Breast epithelium (tissue), 4 donors: ENCODE results near the gene CCSER1. TPM values are rescaled to one million over a fixed set of nuclear protein-coding genes. Genes with fewer than 3 reads are reported as not detected.
"Not testable (repeated sequence)": the region's sequence is repeated elsewhere in the genome, so short reads cannot be mapped to it uniquely, and the experiment has no call there.

ENCODE experiments used
- DNase-seq, 2 donors: peaks; one replicate each; pipeline ENCODE4 v3.0.0-alpha.2; 2019; ENCODE audit warnings: low spot score in 2 of 2
- H3K27ac ChIP-seq, 2 donors: fragments of 200-600 bp; sonication (generic) in 1 of 2; one replicate each; pipeline ENCODE4 v1.5.1; 2016 to 2019; ENCODE audit warnings: mild to moderate bottlenecking in 1 of 2
- H3K27me3 ChIP-seq, 2 donors: fragments of 200-600 bp; sonication (generic) in 1 of 2; one replicate each; pipeline versions ENCODE4 v1.5.1 to v1.6.0; 2017 to 2019; ENCODE audit warnings: control low read depth in 1 of 2, mild to moderate bottlenecking in 1 of 2
- H3K36me3 ChIP-seq: fragments of 200-600 bp; one replicate; pipeline ENCODE4 v1.5.1; 2019
- H3K4me1 ChIP-seq, 2 donors: fragments of 200-600 bp; sonication (generic); one replicate each; pipeline ENCODE4 v1.5.1; 2016 to 2019; ENCODE audit warnings: control low read depth in 1 of 2
- H3K4me3 ChIP-seq, 3 donors: fragments of 200-600 bp; sonication (generic); 1 replicate in 2 of 3; 2 replicates in 1 of 3; pipeline ENCODE4 v1.5.1; 2016 to 2019; ENCODE audit warnings: mild to moderate bottlenecking in 3 of 3, moderate library complexity in 2 of 3
- H3K9me3 ChIP-seq, 2 donors: fragments of 200-600 bp; sonication (generic) in 1 of 2; one replicate each; pipeline ENCODE4 v1.5.1; 2016 to 2019; ENCODE audit warnings: control low read depth in 1 of 2
- POLR2A ChIP-seq: fragments of 450-650 bp; IDR thresholded peaks from one replicate; pipeline ENCODE4 v1.6.1; 2016; ENCODE audit warnings: antibody characterized with exemption, mild to moderate bottlenecking, moderate library complexity
- POLR2AphosphoS5 ChIP-seq, 3 donors: sonication (generic); formaldehyde crosslinking; IDR thresholded peaks; one replicate each; pipeline ENCODE4 v1.6.1; 2017; ENCODE audit warnings: antibody characterized with exemption in 3 of 3
- intact Hi-C: fragments of 100-400 bp; cut with DNase I; formaldehyde crosslinking; loops from one replicate; pipeline ENCODE4 v1.15.1; 2023; ENCODE audit warnings: low total_unique reads
- total RNA-seq, 3 donors: library from RNA; depleted of rRNA; stranded (reverse); fragments of >200 nt; gene quantifications; one replicate each; pipeline ENCODE4 v1.1.0, GENCODE V29; 2016
- TF ChIP-seq, protein P1 (sequence below), 3 donors: fragments of 450-650 bp; IDR thresholded peaks; one replicate each; pipeline ENCODE4 v1.5.1; 2016 to 2017; ENCODE audit warnings: antibody characterized with exemption in 3 of 3, mild to moderate bottlenecking in 3 of 3, moderate library complexity in 3 of 3

The CCSER1 gene
- total RNA-seq, 3 donors from 2014 or later: 6.4 to 73.3 (median 55.7) TPM

GRCh38 chr4:91325495-91325894, 1198.3 kb downstream of the CCSER1 start:
- DNase-seq: no peak
- Histone ChIP-seq H3K4me3 (no peak overlapping the region), H3K36me3 (no peaks in the 10 kb centered on the region), H3K4me1 (no peaks in the 10 kb centered on the region), H3K27me3 (no peaks in the 10 kb centered on the region), H3K27ac (no peak overlapping the region), H3K9me3 (peaks cover 13 to 22% of the 10 kb centered on the region in 2 donors)
- TF ChIP-seq, protein P1, sequence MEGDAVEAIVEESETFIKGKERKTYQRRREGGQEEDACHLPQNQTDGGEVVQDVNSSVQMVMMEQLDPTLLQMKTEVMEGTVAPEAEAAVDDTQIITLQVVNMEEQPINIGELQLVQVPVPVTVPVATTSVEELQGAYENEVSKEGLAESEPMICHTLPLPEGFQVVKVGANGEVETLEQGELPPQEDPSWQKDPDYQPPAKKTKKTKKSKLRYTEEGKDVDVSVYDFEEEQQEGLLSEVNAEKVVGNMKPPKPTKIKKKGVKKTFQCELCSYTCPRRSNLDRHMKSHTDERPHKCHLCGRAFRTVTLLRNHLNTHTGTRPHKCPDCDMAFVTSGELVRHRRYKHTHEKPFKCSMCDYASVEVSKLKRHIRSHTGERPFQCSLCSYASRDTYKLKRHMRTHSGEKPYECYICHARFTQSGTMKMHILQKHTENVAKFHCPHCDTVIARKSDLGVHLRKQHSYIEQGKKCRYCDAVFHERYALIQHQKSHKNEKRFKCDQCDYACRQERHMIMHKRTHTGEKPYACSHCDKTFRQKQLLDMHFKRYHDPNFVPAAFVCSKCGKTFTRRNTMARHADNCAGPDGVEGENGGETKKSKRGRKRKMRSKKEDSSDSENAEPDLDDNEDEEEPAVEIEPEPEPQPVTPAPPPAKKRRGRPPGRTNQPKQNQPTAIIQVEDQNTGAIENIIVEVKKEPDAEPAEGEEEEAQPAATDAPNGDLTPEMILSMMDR (IDR thresholded peaks at IDR 0.05): no peak
- TF ChIP-seq POLR2AphosphoS5 (IDR thresholded peaks at IDR 0.05): no peak
- TF ChIP-seq POLR2A: no peak
- intact Hi-C loops: no loop called here

- H3K27ac ChIP-seq, H3K4me3 ChIP-seq, DNase-seq, H3K27me3 ChIP-seq, intact Hi-C loops, H3K4me1 ChIP-seq, H3K36me3 ChIP-seq: not testable (repeated sequence)
- H3K9me3 ChIP-seq: peaks cover 13 to 22% of the 10 kb centered on the region in 2 donors
Measured at GRCh38 chr4:91326167-91326566, 1199.0 kb downstream of the CCSER1 start.

GRCh38 chr4:91330555-91331137, 1203.5 kb downstream of the CCSER1 start:
- H3K36me3 ChIP-seq: no peaks in the 10 kb centered on the region
- H3K4me1 ChIP-seq: no peaks in the 10 kb centered on the region
- DNase-seq: no peak
- intact Hi-C loops: no loop called here
- peaks cover 13 to 22% of the 10 kb centered on the region in 2 donors for H3K9me3 ChIP-seq
- TF ChIP-seq POLR2AphosphoS5 (IDR thresholded peaks at IDR 0.05): no peak
- TF ChIP-seq, protein P1 (IDR thresholded peaks at IDR 0.05): no peak
- no peaks in the 10 kb centered on the region for H3K27me3 ChIP-seq
- H3K4me3 ChIP-seq: no peak overlapping the region
- no peak overlapping the region for H3K27ac ChIP-seq

- no peaks in the 10 kb centered on the region for H3K36me3 ChIP-seq
- H3K9me3 ChIP-seq: no peaks in the 10 kb centered on the region
- H3K27ac ChIP-seq: no peak overlapping the region
- DNase-seq: no peak
- no peaks in the 10 kb centered on the region for H3K27me3 ChIP-seq
- TF ChIP-seq POLR2A (no peak), POLR2AphosphoS5 (IDR thresholded peaks at IDR 0.05) (no peak)
- TF ChIP-seq, protein P1 (IDR thresholded peaks at IDR 0.05): no peak
- H3K4me3 ChIP-seq: no peak overlapping the region
- intact Hi-C loops: no loop called here
- H3K4me1 ChIP-seq: no peaks in the 10 kb centered on the region
Measured at GRCh38 chr4:91340822-91341221, 1213.6 kb downstream of the CCSER1 start.

GRCh38 chr4:91345632-91346031, 1218.4 kb downstream of the CCSER1 start:
- no peak for DNase-seq
- TF ChIP-seq, protein P1 (IDR thresholded peaks at IDR 0.05): no peak
- TF ChIP-seq POLR2AphosphoS5 (IDR thresholded peaks at IDR 0.05): no peak
- no peak for TF ChIP-seq POLR2A

DNA sequence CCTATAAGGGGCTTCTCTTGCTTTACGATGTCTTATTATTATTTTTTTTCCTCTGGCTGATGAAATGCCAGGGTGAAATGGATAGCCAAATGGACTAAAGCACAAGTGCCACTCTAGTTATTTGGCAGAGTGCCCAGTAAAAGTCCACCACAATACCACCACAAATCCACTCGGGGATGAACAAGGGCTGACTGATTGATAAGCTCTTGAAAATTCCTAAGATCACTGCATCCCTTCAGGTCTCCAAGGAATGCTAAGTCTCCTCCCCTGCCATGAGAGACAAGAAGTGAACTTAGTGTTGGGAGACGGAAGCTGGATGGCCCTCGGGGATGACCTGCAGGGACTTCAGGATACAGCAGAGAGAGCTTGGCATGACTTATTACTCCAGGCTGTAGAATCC, 1229.3 kb downstream of the CCSER1 start:
- DNase-seq, H3K9me3 ChIP-seq, H3K27ac ChIP-seq, H3K4me1 ChIP-seq, H3K27me3 ChIP-seq, H3K36me3 ChIP-seq, H3K4me3 ChIP-seq, intact Hi-C loops: not testable (repeated sequence)

More at GRCh38 chr4:91345632-91346031, 1218.4 kb downstream of the CCSER1 start:
- Histone ChIP-seq H3K4me3 (no peak overlapping the region), H3K4me1 (no peaks in the 10 kb centered on the region), H3K9me3 (no peaks in the 10 kb centered on the region), H3K36me3 (no peaks in the 10 kb centered on the region), H3K27ac (no peak overlapping the region), H3K27me3 (no peaks in the 10 kb centered on the region)
- intact Hi-C loops: no loop called here

- intact Hi-C loops, H3K4me3 ChIP-seq, H3K9me3 ChIP-seq, H3K27me3 ChIP-seq, H3K4me1 ChIP-seq, H3K27ac ChIP-seq, H3K36me3 ChIP-seq, DNase-seq: not testable (repeated sequence)
Measured at GRCh38 chr4:91358016-91358415, 1230.8 kb downstream of the CCSER1 start.

DNA sequence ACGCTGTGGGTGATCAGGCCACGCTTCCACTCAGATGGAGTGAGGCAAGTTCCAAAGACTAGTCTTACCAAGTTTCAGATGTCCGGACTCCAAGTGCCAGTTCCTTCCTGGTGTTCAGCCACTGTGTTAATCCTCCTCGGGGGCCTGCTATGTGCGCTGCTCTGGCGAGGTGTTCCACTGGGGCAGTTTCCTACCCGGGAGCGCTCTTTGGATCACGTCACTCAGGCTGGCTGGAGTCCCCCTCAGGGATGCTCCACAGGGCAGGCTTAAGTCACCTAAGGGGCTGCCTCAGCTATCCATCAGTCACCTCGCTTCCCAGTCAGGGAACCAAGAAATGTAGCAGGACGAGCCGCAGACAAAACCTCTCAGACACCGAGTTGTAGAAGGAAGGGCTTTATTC, 1231.4 kb downstream of the CCSER1 start:
- H3K27me3 ChIP-seq, H3K27ac ChIP-seq, DNase-seq: not testable (repeated sequence)

More for the DNA sequence above, 1231.4 kb downstream of the CCSER1 start:
- H3K4me3 ChIP-seq, H3K9me3 ChIP-seq, intact Hi-C loops, H3K4me1 ChIP-seq, H3K36me3 ChIP-seq: not testable (repeated sequence)
